ENCODE results near the gene IBTK. TPM values are rescaled to one million over a fixed set of nuclear protein-coding genes. Genes with fewer than 3 reads are reported as not detected.
"Not testable (repeated sequence)": the region's sequence is repeated elsewhere in the genome, so short reads cannot be mapped to it uniquely, and the experiment has no call there.

Gene IBTK
- total and polyA plus RNA-seq, 8 donors = 12.9 to 22.7 (median 20.4) TPM

GRCh38 chr6:82169138-82169876 is 78.2 kb downstream of the IBTK start:
- H3K4me1 ChIP-seq = no peaks in the 10 kb centered on the region
- no peaks in the 10 kb centered on the region for H3K27me3 ChIP-seq
- H3K9me3 ChIP-seq = peaks cover 0 to 4% (median 0%) of the 10 kb centered on the region in 4 donors
- H3K27ac ChIP-seq = no peak overlapping the region
- ATAC-seq = no peak
- no peak for DNase-seq
- FAIRE-seq = no peak
- WGBS, 2 donors = 92 to 96% methylated on average over 2 of the region's 2 CpGs
- intact Hi-C loops (cut with DNase I) = no loop called here
- no peak overlapping the region for H3K4me3 ChIP-seq
- TF ChIP-seq, protein P1, sequence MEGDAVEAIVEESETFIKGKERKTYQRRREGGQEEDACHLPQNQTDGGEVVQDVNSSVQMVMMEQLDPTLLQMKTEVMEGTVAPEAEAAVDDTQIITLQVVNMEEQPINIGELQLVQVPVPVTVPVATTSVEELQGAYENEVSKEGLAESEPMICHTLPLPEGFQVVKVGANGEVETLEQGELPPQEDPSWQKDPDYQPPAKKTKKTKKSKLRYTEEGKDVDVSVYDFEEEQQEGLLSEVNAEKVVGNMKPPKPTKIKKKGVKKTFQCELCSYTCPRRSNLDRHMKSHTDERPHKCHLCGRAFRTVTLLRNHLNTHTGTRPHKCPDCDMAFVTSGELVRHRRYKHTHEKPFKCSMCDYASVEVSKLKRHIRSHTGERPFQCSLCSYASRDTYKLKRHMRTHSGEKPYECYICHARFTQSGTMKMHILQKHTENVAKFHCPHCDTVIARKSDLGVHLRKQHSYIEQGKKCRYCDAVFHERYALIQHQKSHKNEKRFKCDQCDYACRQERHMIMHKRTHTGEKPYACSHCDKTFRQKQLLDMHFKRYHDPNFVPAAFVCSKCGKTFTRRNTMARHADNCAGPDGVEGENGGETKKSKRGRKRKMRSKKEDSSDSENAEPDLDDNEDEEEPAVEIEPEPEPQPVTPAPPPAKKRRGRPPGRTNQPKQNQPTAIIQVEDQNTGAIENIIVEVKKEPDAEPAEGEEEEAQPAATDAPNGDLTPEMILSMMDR (IDR thresholded peaks at IDR 0.05) = no peak
- peaks cover 0 to 30% (median 12%) of the 10 kb centered on the region in 3 donors for H3K36me3 ChIP-seq

DNA sequence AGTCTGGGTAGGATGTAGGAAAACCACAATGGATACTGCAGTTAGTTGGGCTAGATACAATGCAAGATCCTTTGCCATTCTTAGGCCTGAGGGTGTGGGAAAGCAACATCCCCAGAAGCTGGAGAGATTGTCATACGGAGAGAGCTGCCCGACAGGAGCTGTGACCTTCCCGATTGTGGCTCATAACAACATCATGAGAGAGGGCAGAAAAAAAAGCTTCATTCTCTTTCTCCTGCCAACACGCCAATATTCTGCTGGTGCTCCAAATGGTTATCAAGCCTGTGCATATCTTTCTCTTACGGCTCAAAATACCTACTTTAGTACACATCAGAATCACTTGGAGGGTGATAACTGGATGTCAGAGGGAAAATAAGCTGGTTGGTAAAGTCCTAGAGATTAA is 81.1 kb downstream of the IBTK start:
- peaks cover 0 to 4% (median 2%) of the 10 kb centered on the region in 3 donors for H3K36me3 ChIP-seq
- peaks cover 0 to 4% (median 0%) of the 10 kb centered on the region in 4 donors for H3K9me3 ChIP-seq
- H3K4me3 ChIP-seq = no peak overlapping the region
- TF ChIP-seq, protein P1 (IDR thresholded peaks at IDR 0.05) = no peak
- no peak for DNase-seq
- H3K27ac ChIP-seq = no peak overlapping the region
- intact Hi-C loops (cut with DNase I) = no loop called here
- no peaks in the 10 kb centered on the region for H3K4me1 ChIP-seq
- no peaks in the 10 kb centered on the region for H3K27me3 ChIP-seq
- no peak for FAIRE-seq
- 87 to 94% methylated on average over 5 of the region's 5 CpGs for WGBS, 2 donors
- ATAC-seq = no peak

DNA sequence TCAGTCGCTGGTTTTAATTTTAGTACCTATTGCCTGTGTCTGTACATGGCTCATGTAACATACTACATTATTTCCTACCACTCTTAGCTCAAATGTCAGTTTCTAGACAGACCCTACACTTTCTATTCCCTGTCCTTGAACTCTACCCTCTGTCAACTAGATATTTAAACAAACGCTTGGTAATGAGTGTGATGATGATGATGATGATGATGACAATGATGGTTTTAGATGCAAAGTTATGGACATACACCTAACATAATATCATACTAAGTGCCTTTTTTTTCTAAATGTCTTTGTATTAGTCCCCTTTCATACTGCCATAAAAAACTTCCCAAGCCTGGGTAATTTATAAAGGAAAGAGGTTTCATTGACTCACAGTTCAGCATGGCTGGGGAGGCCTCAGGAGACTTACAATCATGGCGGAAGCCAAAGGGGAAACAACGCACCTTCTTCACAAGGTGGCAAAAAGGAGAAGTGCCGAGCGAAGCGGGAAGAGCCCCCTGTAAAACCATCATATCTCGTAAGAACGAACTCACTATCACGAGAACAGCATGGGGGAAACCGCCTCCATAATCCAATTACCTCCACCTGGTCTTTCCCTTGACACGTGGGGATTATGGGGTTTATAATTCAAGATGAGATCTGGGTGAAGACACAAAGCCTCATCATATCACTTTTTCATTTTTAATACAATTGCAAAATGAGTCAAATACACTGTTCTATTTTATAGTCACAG is 87.1 kb downstream of the IBTK start:
- H3K27ac ChIP-seq = no peak overlapping the region
- no peak for DNase-seq
- H3K4me3 ChIP-seq = no peak overlapping the region
- no peaks in the 10 kb centered on the region for H3K4me1 ChIP-seq
- H3K27me3 ChIP-seq = no peaks in the 10 kb centered on the region
- TF ChIP-seq, protein P1 (IDR thresholded peaks at IDR 0.05) = no peak
- ATAC-seq = no peak
- no peaks in the 10 kb centered on the region for H3K36me3 ChIP-seq
- H3K9me3 ChIP-seq = peaks cover 0 to 4% (median 0%) of the 10 kb centered on the region in 4 donors
- FAIRE-seq = no peak
- intact Hi-C loops (cut with DNase I) = no loop called here
- 90 to 93% methylated on average over 12 of the region's 12 CpGs for WGBS, 2 donors

DNA sequence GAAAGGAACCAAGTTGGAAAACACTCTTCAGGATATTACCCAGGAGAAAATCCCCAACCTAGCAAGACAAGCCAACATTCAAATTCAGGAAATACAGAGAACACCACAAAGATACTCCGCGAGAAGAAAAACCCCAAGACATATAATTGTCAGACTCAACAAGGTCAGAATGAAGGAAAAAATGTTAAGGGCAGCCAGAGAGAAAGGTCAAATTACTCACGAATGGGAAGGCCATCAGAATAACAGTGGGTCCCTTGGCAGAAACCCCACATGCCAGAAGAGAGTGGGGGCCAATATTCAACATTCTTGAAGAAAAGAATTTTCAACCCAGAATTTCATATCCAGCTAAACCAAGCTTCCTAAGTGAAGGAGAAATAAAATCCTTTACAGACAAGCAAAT is 94.8 kb downstream of the IBTK start:
- FAIRE-seq; intact Hi-C loops (cut with DNase I); ATAC-seq: not testable (repeated sequence)

GRCh38 chr6:82151147-82151546 is 96.4 kb downstream of the IBTK start:
- intact Hi-C loops (cut with DNase I); ATAC-seq; H3K27ac ChIP-seq; H3K4me1 ChIP-seq; H3K4me3 ChIP-seq; FAIRE-seq; H3K27me3 ChIP-seq; H3K36me3 ChIP-seq; H3K9me3 ChIP-seq: not testable (repeated sequence)
- peak in 1 of 6 donors; percentile 38 for DNase-seq
- WGBS, 2 donors = 92 to 93% methylated on average over 10 of the region's 10 CpGs

More for the DNA sequence above, 94.8 kb downstream of the IBTK start:
- not testable (repeated sequence) for H3K4me1 ChIP-seq, H3K27me3 ChIP-seq, H3K27ac ChIP-seq, H3K9me3 ChIP-seq, H3K4me3 ChIP-seq, DNase-seq, H3K36me3 ChIP-seq
- WGBS, 2 donors = 89 to 91% methylated on average over 3 of the region's 3 CpGs
